ENCODE data around the gene AGTR1.
"Not testable (repeated sequence)": the region's sequence is repeated elsewhere in the genome, so short reads cannot be mapped to it uniquely, and the experiment has no call there.

The AGTR1 gene

DNA sequence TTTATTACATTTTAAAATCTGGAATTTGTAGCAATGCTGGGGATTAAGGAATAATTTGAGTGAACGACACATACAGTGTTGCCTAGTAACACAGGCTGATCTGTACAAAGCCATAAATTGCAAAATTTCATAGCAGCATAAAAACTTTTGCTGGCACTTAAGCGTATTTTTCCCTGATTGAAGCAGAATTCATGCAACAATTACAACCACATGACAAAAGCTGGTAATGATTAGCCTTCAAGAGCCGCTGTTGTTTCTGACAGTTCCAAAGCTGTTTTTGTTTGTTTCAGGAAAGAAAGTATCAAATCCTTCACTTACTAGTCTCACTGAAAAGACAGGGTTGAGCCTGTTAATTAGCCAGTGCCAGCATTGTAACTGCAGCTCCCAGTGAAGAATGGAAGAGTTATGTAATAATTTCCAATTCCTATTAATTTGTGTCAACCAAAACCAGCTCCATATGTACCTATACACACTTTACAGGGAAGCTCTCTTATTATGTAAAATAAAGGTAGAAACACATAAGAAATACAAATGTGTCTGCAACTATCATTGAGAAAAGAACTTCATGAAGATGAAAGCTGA lies 60.7 kb downstream of the AGTR1 start:
- DNase-seq (ENCODE audit: low read depth): no peak

DNA sequence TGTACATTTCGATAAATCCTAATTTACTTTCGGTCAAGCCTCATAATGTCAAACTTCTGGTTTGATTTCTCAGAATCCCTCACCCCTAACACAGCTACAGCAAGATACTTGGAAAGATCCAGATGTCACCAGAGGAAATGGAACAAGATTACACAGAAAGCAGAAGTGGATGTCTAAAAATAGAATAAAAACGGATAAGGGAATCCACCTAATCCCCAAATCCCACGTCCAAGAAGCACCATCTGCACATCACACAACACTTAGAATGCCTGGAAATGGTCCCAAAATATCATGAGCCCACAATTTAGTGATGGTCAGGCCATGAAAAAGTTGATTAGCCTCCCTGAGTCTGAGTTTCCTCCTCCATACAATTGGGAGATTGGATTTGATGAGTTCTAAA lies 61.7 kb downstream of the AGTR1 start:
- DNase-seq (ENCODE audit: low read depth): no peak

DNA sequence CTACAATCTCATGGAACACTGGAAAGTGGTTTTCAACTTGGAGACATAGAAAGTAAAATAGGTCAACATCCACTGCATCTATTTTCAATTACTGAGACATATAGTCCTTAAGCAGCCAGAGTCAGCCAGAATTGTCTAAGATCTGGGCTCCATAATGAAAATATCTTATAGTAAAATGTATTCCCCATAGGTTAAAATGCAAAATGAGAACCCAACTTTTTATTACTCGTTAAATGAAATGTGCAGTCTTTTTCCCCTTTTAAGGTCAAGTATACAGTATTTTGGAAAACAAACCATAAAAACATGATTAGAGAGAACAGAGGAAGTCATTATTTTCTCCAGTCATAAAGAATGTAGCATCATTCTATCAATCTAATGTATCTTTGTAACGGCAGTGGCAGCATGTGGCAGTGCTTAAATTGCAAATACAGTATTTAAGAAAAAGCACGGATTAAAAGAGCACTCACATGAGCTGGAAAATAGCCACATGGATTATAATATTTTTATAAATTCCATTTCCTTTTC lies 65.5 kb downstream of the AGTR1 start:
- no peak for DNase-seq (ENCODE audit: low read depth)

DNA sequence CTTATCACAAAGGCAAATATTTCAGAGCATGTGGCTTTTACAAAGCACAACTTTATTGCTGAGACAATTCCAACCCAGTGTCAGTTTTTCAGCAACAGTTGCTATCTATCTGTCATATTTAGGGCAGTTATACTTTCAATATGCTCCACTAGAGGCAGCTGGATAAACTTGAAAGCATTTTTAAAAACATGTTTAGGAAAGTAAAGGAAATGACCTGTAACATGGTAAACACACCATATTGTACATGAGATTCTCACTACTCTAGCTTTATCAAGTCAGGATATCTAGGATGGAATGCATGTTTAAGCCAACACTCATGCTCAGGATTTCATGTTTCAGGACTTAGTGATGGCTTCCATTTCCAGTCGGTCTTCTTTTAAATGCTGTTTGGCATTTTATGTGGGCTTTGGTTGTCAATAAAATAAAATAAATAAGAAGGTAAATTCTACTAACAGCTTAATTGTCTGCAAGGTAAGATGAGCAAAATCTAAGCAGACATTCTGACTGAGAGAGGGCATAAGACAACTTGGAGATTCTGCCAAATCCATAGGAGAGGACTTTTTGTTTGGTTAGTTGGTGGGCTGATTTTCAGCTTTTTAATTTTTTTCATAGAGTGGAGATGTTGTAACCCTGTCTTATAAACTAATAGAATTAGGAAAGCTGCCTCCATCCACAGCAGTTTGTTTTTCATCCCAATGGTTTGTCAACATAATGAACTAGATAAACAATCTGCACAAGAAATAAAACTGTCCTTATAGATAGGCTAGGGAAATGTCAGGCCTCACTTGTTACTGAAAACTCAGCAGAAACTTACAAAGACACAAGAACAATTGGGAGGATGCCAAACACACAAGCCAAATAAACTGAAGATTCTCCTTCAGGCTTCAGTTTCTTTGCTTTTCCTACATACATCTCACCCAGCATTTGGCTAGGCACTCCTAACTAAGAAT lies 66.6 kb downstream of the AGTR1 start:
- DNase-seq (ENCODE audit: low read depth): no peak

DNA sequence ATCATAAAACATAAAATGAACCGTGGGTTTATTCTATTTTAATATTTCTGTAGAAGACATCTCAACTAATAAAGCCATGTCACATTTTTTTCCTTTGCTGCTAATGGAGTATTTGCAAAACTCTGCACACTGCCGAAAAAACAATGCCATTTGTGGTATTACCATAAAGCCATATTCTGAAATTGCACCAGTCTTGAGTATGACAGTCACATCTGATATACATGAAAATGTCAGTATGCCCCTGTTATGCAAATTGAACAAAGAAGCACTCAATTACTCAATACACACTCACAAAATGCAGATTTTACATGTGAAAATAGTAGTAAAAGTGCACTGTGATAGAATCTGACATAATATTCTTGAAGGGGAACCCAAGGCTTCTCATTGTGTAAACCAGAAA lies 74.7 kb downstream of the AGTR1 start:
- DNase-seq (ENCODE audit: low read depth): no peak

DNA sequence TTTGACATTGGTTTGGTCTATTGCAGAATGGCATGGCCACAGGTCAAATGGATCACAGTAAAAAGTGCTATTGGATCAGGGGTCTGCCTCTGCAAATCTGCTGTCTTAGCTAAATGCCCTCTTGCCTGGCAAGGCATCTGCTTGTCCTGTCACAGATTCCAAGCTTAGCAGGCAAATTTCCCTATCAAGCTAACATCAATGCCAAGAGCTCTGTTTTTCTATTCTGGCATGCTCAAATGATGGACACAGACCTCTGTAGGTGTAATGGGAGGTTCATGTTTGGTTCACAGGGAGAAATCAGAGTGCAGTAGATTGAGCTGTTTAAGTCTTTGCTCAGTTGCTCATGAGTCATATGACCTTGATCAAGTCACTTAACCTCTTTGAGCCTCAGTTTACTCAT lies 75.1 kb downstream of the AGTR1 start:
- no peak for DNase-seq (ENCODE audit: low read depth)

DNA sequence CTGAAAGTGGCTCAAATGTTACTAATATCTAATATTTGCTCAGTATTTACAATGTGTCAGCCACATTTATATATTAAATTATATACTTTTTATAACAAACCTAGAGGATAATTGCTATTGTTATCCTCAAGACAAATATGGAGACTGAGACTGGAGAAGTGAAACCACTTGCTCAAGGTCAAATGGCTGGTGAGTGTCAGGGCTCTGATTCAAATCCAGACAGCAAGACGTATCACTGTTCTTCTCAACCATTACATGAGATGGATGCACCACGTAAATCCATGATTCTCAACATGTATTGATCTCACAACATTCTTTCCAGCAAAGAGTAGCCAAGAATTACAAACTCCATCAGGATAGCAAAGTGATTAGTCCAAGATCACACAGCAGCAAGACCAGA lies 76.1 kb downstream of the AGTR1 start:
- DNase-seq (ENCODE audit: low read depth): no peak

DNA sequence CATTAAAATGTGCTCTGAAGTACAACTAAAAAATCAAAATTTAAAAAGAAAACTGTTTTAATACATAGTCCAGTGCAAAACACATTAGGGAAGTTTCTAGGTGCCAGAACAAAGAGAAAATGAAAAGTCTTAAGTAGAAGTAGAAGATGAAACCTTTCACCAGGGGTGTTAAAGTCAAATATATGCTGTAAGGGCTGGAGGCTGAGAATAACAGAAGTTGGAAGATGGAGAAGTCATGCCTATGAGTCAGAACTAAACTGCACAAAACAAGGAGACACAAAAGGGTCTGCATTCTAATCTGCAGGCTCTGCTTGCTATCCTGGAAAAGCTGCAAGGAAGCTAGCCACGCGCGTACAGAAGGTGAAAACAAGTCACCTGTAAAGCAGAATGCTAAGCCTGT lies 81.2 kb downstream of the AGTR1 start:
- no peak for DNase-seq (ENCODE audit: low read depth)

DNA sequence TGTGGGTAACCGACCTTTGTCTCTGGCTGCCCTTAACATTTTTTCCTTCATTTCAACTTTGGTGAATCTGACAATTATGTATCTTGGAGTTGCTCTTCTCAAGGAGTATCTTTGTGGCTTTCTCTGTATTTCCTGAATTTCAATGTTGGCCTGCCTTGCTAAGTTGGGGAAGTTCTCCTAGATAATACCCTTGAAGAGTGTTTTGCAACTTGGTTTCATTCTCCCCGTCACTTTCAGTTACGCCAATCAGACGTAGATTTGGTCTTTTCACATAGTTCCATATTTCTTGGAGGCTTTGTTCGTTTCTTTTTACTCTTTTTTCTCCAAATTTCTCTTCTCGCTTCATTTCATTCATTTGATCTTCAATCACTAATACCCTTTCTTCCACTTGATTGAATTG lies 87.3 kb downstream of the AGTR1 start:
- DNase-seq (ENCODE audit: low read depth): not testable (repeated sequence)

DNA sequence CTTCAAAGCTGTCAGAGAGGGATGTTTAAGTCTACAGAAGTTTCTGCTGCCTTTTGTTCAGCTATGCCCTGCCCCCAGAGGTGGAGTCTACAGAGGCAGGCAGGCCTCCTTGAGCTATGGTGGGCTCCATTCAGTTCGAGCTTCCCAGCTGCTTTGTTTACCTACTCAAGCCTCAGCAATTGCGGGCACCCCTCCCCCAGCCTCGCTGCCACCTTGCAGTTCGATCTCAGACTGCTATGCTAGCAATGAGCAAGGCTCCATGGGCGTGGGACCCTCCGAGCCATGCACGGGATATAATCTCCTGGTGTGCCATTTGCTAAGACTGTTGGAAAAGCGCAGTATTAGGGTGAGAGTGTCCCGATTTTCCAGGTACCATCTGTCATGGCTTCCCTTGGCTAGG lies 88.5 kb downstream of the AGTR1 start:
- not testable (repeated sequence) for DNase-seq (ENCODE audit: low read depth)

DNA sequence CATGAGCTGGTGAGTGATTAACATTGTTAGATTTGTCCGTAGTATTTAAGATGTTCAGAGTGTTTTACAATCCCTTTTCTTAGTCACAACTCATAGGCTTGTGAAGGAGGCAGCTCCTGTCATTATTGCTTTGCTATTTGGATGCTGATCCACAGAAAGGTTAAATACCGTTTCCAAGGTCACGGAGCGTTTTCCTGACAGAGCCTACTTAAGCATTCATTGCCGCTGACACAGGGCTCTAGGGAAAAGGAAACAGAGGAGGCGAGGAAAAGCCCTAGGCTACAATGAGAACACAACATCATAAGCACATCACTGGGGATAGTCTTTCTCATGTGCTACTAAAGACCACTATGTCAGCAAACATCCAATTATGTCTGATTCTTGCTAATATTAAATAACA lies 91.4 kb downstream of the AGTR1 start:
- no peak for DNase-seq (ENCODE audit: low read depth)

DNA sequence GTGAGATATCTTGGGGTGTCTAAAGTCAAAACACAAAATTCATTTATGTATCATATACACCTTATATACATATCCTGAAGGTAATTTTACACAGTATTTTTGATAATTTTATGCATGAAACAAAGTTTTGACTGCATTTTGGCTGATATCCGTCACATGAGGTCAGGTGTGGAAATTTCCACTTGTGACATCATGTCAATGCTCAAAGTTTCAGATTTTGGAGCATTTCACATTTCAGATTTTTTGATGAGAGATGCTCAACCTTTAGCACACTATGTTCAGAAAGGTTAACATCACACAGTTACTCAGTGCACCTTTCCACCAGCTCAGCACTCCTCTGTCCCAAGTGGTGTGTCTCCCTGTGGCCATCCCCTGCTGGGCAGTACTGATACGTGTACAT lies 92.2 kb downstream of the AGTR1 start:
- DNase-seq (ENCODE audit: low read depth): no peak

DNA sequence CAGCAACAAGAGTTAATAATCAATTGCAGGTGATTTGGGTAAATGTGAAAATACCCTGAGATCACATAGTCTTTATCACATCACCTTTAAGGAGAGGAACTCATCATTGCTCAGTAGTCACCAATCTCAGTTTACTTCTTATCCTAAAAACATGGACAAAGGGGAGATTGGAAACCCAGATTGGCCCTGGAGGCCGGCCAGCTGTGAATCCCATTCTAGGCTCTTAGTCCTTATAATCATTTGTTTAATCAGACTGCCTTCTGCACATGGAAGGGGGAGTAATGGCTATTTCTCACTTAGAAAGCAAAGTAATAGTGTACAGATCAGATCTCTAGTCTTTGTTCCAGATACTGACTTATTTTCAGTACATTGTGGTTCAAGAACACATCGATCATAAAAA lies 92.7 kb downstream of the AGTR1 start:
- DNase-seq (ENCODE audit: low read depth): no peak

DNA sequence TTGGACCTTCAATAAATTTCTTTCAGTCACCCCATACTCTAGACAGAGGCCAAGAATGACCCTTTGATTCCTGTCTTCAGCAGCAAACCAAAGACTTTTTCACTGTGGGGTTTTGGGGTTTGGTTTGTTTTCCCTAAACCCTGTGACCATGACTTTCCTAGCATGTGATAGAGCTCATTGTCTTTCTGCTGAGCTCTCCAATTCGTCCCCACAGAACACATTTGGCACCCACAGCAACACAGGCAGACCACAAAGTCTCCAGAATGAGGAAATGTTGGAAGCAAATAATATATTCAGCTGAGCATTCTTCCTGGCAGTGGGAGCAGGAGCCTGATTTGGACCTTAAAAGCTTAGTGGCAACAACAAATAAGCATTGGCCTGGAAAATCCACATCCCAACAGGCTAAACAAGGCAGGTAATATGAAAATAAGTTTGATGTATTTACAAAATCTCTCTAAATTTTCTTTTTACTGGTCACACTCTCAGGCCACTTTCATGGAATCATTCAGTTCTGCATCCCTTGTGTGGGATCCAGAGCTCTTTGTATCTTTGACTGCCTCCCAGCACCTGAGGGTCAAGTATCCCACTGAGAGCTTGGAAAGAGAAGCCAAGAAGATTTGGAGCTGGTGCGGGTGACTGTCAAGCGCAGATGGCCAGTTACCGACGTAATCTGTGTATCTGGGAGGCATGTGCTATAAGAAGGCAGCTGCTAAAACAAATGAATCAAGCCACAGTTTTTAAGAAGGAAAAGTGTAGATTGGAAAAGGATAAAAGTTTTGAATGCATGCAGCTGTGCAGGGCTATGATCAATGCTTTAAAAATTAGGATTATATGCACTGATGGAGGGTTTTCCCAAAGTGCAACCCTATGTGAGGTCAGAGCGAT lies 93.4 kb downstream of the AGTR1 start:
- no peak for DNase-seq (ENCODE audit: low read depth)

DNA sequence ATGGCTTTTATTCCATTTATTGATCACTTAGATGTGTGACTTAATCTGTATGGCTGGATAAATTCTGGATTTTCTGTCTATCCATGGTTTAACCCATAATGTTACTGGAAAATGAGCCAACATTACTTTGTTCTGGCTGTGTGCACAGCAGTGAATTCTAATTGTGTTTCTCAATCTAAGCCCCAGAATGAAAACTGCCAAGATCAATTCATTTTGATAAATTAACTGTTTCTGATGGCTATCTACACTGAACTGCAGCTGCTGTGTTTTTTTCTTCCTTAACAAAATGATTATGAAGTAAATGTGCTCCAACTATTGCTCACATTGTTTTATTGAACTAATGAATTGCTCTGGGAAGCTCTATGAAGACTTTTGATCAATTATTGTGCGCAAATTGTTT lies 94.2 kb downstream of the AGTR1 start:
- DNase-seq (ENCODE audit: low read depth): no peak

DNA sequence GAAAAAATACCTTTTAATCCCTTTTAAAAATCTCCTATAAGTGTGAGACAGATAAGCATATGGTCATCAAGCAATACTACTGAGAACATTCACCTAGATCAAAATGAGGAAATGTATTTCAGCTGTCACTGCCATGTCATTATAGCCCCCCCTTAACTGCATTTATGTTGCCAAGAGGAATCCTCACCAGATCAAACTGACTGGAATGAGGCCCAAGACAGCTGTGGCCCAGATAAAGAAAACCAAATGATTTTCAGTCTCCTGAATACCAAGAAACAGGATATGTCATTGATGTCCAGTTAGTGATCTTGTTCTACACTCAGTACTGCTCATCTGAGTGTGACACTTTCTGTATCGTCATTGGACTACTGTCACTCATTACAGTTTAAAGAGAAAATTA lies 94.8 kb downstream of the AGTR1 start:
- DNase-seq (ENCODE audit: low read depth): no peak
